Measurements from ENCODE around the gene DNM3.

DNM3 gene

GRCh38 chr1:172456344-172456769 lies 615.1 kb downstream of the DNM3 start:
- no peak for DNase-seq (ENCODE audit: low read depth)

- DNase-seq (ENCODE audit: low read depth): no peak
Observed at GRCh38 chr1:172457479-172458130, 616.3 kb downstream of the DNM3 start.

GRCh38 chr1:172460177-172460576 lies 618.9 kb downstream of the DNM3 start:
- DNase-seq (ENCODE audit: low read depth): peak; percentile 85

- peak; percentile 55 for DNase-seq (ENCODE audit: low read depth)
Observed at GRCh38 chr1:172460887-172461315, 619.6 kb downstream of the DNM3 start.
